ENCODE results near the gene CD33.

GRCh38 chr19:51187395-51188226 is 37.3 kb upstream of the CD33 start:
- TF ChIP-seq CTCF (IDR thresholded peaks at IDR 0.05; ENCODE audit: low read length): no peak
- TF ChIP-seq EZH2 (optimal IDR thresholded peaks at IDR 0.05; ENCODE audit: low read depth, low read length): no peak

Measured in MM.1S (cell line).